Thyroid gland (tissue), 4 donors: ENCODE data around the gene CBFA2T2.

Source experiments
- CTCF ChIP-seq, 6 experiments: fragments of 200-600 bp in 3 of 6; fragments of 450-650 bp in 3 of 6; sonication (generic) in 3 of 6; IDR thresholded peaks; one replicate each; pipeline ENCODE4 v1.5.1; 2016 to 2019; ENCODE audit warnings: antibody characterized with exemption in 6 of 6, mild to moderate bottlenecking in 2 of 6, inconsistent platforms in 1 of 6, moderate library complexity in 1 of 6
- POLR2A ChIP-seq, 2 donors: fragments of 450-650 bp; IDR thresholded peaks; one replicate each; pipeline ENCODE4 v1.6.1; 2017; ENCODE audit warnings: antibody characterized with exemption in 2 of 2, mild to moderate bottlenecking in 2 of 2, moderate library complexity in 1 of 2

- TF ChIP-seq CTCF (IDR thresholded peaks at IDR 0.05) (no peak), POLR2A (IDR thresholded peaks at IDR 0.05) (no peak)
Measured at GRCh38 chr20:33684533-33685327, 194.8 kb downstream of the CBFA2T2 start.
